IMR-90 (cell line): ENCODE measurements around the gene RPLP1. TPM values are rescaled to one million over a fixed set of nuclear protein-coding genes. Genes with fewer than 3 reads are reported as not detected.

Experiments
- MXI1 ChIP-seq: IDR thresholded peaks from 2 replicates; pipeline ENCODE4 v1.6.1; 2012; ENCODE audit warnings: low read depth, mild to moderate bottlenecking, low read length, moderate library complexity, borderline replicate concordance
- NFE2L2 ChIP-seq: fragments of 150-350 bp; IDR thresholded peaks from 2 replicates; pipeline ENCODE4 v1.6.1; 2016; ENCODE audit warnings: low read depth, mild to moderate bottlenecking, low read length
- polyA plus RNA-seq, 3 experiments: library from polyadenylated mRNA; depleted of rRNA; stranded (reverse); fragments of >200 nt; gene quantifications; 2 replicates each; pipeline ENCODE4 v1.2.3, GENCODE V29; 2012; ENCODE audit warnings: low replicate concordance in 1 of 3
- total RNA-seq: library from RNA; depleted of rRNA; stranded (reverse); fragments of >200 nt; gene quantifications from 2 replicates; pipeline ENCODE4 v1.2.3, GENCODE V29; 2012
- TF ChIP-seq, protein P1 (sequence below): fragments of 150-350 bp; IDR thresholded peaks from 2 replicates; pipeline ENCODE4 v1.6.1; 2017; ENCODE audit warnings: mild to moderate bottlenecking, antibody characterized with exemption, low read length, low read depth

The RPLP1 gene
- total and polyA plus RNA-seq, 2 of the 4 experiments (the other 2 are of a cell fraction) = 97.0 to 1,440 TPM

DNA sequence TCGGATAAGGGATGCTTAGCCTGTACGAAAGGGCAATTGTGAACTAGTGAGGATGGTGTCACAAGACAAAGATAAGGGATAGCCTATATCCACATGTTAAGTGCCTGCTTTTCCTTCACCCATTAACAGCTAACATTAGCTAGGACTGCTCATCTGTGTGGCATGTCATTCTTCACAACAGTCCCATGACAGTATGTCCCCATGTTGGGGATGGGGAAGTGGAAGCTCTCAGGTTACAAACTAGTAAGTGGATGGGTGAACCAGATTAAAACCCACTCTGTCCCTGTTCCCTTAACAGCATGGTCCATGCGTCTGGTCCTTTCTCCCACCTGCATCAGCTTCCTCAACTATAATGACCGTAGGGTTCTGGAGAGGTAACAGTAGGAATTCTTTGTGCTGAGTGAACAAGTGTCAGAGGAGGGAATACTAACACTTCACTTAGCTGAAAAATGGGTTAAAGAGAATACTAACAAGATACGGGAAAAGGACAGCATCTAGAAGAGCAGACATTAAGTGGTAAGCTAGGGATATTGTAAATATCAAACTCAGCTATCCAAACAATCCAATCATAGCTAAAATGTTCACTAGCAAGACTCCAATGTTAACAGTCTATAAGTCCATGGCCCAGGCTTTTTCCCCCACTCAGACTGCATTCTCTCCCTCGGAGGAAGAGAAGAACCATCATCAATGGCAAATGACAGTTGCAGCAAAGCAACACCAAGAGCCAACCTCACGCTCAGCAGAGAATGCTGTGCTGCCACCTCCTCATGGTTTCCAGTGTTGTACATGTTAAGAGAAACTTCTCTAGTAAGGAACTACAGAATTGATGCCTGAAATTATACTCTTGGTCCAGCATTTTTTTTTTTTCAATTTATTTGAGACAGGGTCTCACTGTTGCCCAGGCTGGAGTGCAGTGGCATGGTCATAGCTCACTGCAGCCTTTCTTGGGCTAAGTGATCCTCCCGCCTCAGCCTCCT, 5.0 kb downstream of the RPLP1 start (continued):
- TF ChIP-seq, protein P1, sequence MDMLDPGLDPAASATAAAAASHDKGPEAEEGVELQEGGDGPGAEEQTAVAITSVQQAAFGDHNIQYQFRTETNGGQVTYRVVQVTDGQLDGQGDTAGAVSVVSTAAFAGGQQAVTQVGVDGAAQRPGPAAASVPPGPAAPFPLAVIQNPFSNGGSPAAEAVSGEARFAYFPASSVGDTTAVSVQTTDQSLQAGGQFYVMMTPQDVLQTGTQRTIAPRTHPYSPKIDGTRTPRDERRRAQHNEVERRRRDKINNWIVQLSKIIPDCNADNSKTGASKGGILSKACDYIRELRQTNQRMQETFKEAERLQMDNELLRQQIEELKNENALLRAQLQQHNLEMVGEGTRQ = no peak
- TF ChIP-seq MXI1 (no peak), NFE2L2 (no peak)
